Activated naive CD4-positive, alpha-beta T cell treated with anti-CD3 and anti-CD28 coated beads, Interleukin-2, amount 10 ng/mL, durations not matched to agents 7 days and 5 days (primary cell): ENCODE data around the gene TBCCD1.

Experiments used
- CTCF ChIA-PET: fragments of 350-600 bp; sonication (Branson Sonifier 250); formaldehyde crosslinking; loops from one replicate; lab custom pipeline; 2021; ENCODE audit warnings: antibody characterized with exemption; lab: Charles Lee
- DNase-seq: peaks from one replicate; pipeline ENCODE4 v3.0.0-alpha.2; 2020
- H3K27ac Mint-ChIP-seq: one replicate; pipeline ENCODE4 v1.8.0; 2021; ENCODE audit warnings: mild to moderate bottlenecking, moderate library complexity, mixed read lengths
- H3K27me3 Mint-ChIP-seq: one replicate; pipeline ENCODE4 v1.8.0; 2021; ENCODE audit warnings: mild to moderate bottlenecking, mixed read lengths
- H3K36me3 Mint-ChIP-seq: one replicate; pipeline ENCODE4 v1.8.0; 2021; ENCODE audit warnings: mixed read lengths
- H3K4me1 Mint-ChIP-seq: one replicate; pipeline ENCODE4 v1.8.0; 2021; ENCODE audit warnings: mixed read lengths
- H3K4me3 Mint-ChIP-seq: one replicate; pipeline ENCODE4 v1.8.0; 2021; ENCODE audit warnings: mild to moderate bottlenecking, moderate library complexity, mixed read lengths
- H3K9me3 Mint-ChIP-seq: one replicate; pipeline ENCODE4 v1.8.0; 2021; ENCODE audit warnings: mixed read lengths

The TBCCD1 gene

DNA sequence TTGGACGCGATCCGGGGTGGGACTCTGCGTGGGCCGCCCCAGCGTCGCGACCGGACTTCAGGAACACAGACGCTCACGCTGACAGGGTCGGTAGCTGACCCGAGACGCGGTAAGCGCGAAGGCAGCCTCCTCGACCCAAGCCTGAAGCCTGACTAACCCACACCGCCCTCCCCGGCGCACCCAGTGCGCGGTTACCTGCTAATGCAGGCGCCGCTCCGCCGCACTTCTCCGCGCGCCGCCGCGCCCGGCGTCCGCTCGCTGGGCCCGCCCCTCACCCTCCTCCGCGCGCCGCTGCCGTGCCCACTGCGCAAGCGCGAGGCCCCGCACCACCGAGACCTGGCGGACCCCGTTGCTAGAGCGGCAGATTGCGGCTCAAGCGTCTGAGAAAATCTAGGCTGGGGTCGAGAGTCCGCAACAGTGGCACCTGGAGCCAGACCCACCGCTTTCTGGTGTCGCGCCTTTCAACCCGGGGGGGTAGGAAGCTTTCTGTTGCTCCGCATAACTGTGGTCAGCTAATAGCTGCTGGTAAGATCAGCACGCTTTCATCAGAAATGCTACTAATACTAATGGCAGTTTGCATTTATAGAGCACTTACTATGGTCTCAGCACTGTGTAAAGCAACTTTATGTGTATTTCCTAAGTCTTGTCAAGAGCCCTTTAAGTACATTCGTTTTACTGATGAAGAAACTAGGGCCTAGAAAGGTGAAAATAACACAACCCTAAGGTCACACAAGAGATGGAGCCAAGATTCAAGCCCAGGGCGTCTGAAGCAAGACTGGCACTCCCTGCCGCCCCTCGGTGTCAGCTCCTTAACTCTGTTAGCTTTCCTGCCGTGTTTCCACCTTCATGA is at the start of gene TBCCD1:
Gene TBCCD1 (minus strand): TSS at position 268 of the 850 bp plus-strand sequence. CDS start 3,010 bp downstream, outside the sequence.
- CTCF ChIA-PET, result interaction anchor here (0.9 to 1.4 kb wide), 5 partner anchors 9 to 624 kb away, joined by 3 to 5 read pairs (median 3); no protein-coding TSS in a partner anchor
- peaks cover 65% of the 10 kb centered on the region for H3K4me1 Mint-ChIP-seq

DNA sequence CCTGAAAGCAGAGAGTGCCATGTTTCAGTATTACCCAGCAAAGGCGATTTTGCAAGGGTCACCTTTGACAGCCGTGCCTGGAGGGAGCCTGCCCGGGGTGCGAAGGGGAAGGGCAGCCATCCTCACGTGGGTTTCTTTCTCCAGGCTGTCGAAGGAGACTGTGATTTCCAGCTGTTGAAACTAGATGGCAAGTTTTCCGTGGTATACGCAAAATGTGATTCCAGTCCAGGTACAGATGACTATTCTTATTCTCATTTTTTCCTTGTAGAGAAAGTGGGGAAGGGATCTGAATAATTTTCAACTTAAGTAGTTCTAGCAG is 49.1 kb upstream of the TBCCD1 start:
- H3K4me3 Mint-ChIP-seq, result no peak overlapping the region
- H3K27me3 Mint-ChIP-seq, result peaks cover 64% of the 10 kb centered on the region
- no peaks in the 10 kb centered on the region for H3K36me3 Mint-ChIP-seq
- peaks cover 22% of the 10 kb centered on the region for H3K4me1 Mint-ChIP-seq
- no peak for DNase-seq
- H3K9me3 Mint-ChIP-seq, result no peaks in the 10 kb centered on the region
- CTCF ChIA-PET, result interaction anchor here (0.7 to 5.6 kb wide), 34 partner anchors 10 to 673 kb away, joined by 3 to 136 read pairs (median 6); partner anchors contain the start of genes CRYGS and EIF4A2
- no peak overlapping the region for H3K27ac Mint-ChIP-seq

More for the DNA sequence above, at the start of gene TBCCD1:
- no peaks in the 10 kb centered on the region for H3K27me3 Mint-ChIP-seq
- DNase-seq, result peak; percentile 92
- no peaks in the 10 kb centered on the region for H3K9me3 Mint-ChIP-seq
- peaks cover 25% of the 10 kb centered on the region for H3K36me3 Mint-ChIP-seq
- peak within 1 kb of the TSS; percentile 84 for H3K4me3 Mint-ChIP-seq
- H3K27ac Mint-ChIP-seq, result peak within 1 kb of the TSS; percentile 83

GRCh38 chr3:186614597-186615483 is 47.7 kb upstream of the TBCCD1 start:
- Mint-ChIP-seq H3K9me3 (no peaks in the 10 kb centered on the region), H3K4me3 (no peak overlapping the region), H3K27ac (no peak overlapping the region), H3K36me3 (no peaks in the 10 kb centered on the region), H3K4me1 (peaks cover 22% of the 10 kb centered on the region), H3K27me3 (peaks cover 60% of the 10 kb centered on the region)
- DNase-seq, result peak; percentile 83
- CTCF ChIA-PET, result interaction anchor here (0.7 to 5.6 kb wide), 44 partner anchors 8 to 672 kb away, joined by 3 to 136 read pairs (median 4); partner anchors contain the start of genes CRYGS and EIF4A2

DNA sequence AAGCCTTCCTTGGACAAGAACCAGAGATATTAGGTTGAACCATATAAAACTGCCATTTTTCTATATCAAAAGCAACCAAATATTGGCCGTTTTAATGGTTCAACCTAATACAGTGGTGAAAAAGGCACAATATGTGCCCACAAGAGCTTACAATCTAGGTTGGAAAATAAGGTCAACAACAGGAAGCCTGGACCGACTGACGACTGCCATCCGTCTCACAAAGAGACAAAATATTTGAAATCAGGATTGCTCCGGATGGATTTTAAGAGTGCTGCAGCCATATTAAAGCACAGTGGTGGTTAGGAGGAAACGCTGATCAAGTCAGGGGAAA is 47.1 kb upstream of the TBCCD1 start:
- H3K27ac Mint-ChIP-seq, result no peak overlapping the region
- H3K9me3 Mint-ChIP-seq, result no peaks in the 10 kb centered on the region
- H3K4me3 Mint-ChIP-seq, result no peak overlapping the region
- H3K27me3 Mint-ChIP-seq, result peaks cover 60% of the 10 kb centered on the region
- H3K36me3 Mint-ChIP-seq, result no peaks in the 10 kb centered on the region
- H3K4me1 Mint-ChIP-seq, result peaks cover 22% of the 10 kb centered on the region
- no peak for DNase-seq
- CTCF ChIA-PET, result interaction anchor here (0.7 to 5.6 kb wide), 33 partner anchors 9 to 671 kb away, joined by 3 to 136 read pairs (median 5); partner anchors contain the start of genes CRYGS and EIF4A2

DNA sequence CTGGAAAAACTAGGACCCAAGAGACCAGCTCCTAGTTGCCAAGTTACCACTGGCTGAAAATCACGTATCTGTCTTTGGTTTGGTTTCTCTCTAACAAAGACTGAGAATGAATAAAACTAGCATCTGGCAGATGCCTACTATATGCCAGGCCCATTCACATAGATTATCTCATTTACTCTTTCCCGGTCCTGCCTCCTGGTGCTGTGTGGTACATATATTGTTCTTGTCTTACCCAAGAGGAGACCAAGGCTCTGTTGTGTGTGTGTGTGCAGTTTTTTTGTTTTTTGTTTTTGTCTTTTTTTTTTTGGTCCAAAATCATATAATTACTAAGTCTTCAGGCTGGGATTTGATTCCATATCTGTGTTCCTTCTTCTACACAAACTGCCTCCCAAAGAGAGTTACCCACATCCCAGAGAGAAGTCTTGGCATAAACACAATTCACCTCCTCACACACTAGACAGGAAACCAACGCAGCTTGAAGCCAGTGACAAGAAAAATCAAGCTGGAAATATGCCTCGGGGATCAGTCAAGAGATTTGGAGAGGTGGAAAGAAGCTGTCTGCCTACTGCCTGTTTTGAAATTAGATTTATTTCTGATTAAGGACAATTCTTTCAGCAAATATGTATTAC is 46.6 kb upstream of the TBCCD1 start:
- CTCF ChIA-PET, result interaction anchor here (0.7 to 5.6 kb wide), 23 partner anchors 9 to 671 kb away, joined by 3 to 136 read pairs (median 7); partner anchors contain the start of genes CRYGS and EIF4A2
- H3K4me1 Mint-ChIP-seq, result peaks cover 22% of the 10 kb centered on the region
- peaks cover 59% of the 10 kb centered on the region for H3K27me3 Mint-ChIP-seq
- no peak overlapping the region for H3K27ac Mint-ChIP-seq
- no peaks in the 10 kb centered on the region for H3K9me3 Mint-ChIP-seq
- no peak overlapping the region for H3K4me3 Mint-ChIP-seq
- H3K36me3 Mint-ChIP-seq, result no peaks in the 10 kb centered on the region
- DNase-seq, result no peak

DNA sequence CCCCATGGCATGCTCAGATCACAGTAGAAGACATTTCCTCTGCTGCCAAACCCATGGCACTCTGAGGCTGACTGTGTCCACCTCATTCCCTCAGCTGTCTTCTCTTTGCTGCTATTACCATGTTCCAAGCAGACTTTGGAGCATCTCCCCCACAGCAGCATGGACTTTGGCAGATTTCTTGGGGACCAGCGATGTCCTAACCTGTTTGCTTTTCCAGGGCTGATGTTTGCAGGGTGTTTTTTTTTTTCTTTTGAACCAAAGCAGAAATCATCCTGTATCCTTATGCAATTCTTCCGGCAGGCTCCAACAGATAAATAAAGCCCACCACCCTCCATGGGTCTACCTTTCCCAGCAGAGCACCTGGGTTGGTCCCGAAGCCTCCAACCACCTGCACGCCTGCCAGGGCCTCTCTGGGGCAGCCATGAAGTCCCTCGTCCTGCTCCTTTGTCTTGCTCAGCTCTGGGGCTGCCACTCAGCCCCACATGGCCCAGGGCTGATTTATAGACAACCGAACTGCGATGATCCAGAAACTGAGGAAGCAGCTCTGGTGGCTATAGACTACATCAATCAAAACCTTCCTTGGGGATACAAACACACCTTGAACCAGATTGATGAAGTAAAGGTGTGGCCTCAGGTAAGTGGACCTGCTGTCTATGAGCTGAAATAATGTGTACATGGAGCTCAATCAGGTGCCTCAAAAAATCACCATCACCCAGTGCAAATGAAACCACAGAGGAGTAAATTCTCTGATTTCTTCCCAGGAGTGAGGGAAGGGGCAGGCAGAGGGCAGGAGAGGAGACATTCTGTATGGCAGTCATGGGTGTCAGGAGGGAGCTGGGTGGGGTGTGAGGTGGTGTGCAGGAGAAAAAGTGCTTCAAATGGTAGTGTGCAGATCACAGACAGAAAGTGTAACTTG is 45.8 kb upstream of the TBCCD1 start, which contains the start of gene AHSG:
Gene AHSG (plus strand): TSS at position 340 of the 916 bp plus-strand sequence. CDS start 82 bp downstream, at position 422.
- no peaks in the 10 kb centered on the region for H3K9me3 Mint-ChIP-seq
- no peak within 1 kb of the TSS for H3K4me3 Mint-ChIP-seq
- CTCF ChIA-PET, result interaction anchor here (0.7 to 5.6 kb wide), 8 partner anchors 16 to 489 kb away, joined by 3 to 136 read pairs (median 12); no protein-coding TSS in a partner anchor
- no peak for DNase-seq
- no peak within 1 kb of the TSS for H3K27ac Mint-ChIP-seq
- H3K4me1 Mint-ChIP-seq, result peaks cover 22% of the 10 kb centered on the region
- H3K27me3 Mint-ChIP-seq, result peaks cover 51% of the 10 kb centered on the region
- no peaks in the 10 kb centered on the region for H3K36me3 Mint-ChIP-seq

DNA sequence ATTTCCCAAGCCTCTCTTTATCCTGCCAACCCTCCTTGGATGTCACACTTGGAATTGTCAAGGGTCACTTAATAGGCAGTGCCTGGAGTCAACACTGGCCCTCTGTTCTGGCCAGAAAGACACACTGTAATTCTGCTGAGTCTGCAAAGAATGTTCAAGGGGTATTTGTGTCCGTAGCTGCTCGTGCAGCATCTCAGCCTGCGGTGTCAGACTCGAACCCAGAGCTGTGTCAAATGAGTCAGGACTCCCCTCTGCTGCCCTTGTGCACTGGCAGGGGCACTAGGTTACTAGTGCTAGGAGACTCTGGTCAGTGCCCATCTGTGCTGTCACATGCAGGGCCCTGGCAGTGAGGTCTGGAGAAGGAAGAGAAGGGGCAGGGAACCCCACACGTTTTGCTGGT is 44.9 kb upstream of the TBCCD1 start:
- Mint-ChIP-seq H3K36me3 (no peaks in the 10 kb centered on the region), H3K9me3 (no peaks in the 10 kb centered on the region), H3K27me3 (peaks cover 44% of the 10 kb centered on the region), H3K4me1 (peaks cover 16% of the 10 kb centered on the region), H3K27ac (no peak overlapping the region), H3K4me3 (no peak overlapping the region)
- DNase-seq, result no peak
- CTCF ChIA-PET, result interaction anchor here (1.4 to 1.6 kb wide), 2 partner anchors 11 to 19 kb away, joined by 3 to 4 read pairs; no protein-coding TSS in a partner anchor

GRCh38 chr3:186609247-186609868 is 42.2 kb upstream of the TBCCD1 start:
- H3K27me3 Mint-ChIP-seq, result peaks cover 28% of the 10 kb centered on the region
- CTCF ChIA-PET, result interaction anchor here (0.9 to 1.8 kb wide), 8 partner anchors 8 to 666 kb away, joined by 3 to 7 read pairs (median 5); no protein-coding TSS in a partner anchor

DNA sequence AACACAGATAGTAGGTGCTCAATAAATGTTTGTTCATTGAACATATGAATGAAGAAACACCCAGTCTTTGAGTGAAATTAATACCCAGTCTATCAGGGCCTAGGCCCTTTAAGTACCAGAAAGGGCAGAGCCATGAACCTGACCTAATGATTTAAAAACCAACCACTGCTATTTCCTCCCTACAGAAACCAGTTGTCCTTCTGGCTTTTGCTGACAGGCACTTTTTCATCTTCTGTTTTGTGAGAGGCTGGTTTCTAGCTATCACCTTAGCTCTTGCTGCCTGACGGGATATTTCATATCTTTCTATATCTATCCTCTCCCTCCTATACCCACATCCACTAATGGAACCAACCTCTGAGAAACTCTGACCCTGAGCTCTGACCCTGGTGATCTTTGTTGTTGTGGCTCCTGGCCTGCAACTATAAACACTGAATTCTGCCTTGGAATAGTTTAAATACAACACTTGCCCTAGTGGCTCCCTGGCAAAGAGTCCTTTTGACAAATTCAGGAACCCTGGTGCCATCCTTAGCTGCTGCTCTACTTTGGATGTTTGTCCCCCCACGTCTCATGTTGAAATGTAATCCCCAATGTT is 41.6 kb upstream of the TBCCD1 start:
- no peaks in the 10 kb centered on the region for H3K4me1 Mint-ChIP-seq
- H3K36me3 Mint-ChIP-seq, result no peaks in the 10 kb centered on the region
- CTCF ChIA-PET, result interaction anchor here (0.9 to 1.7 kb wide), 7 partner anchors 9 to 665 kb away, joined by 3 to 7 read pairs (median 3); no protein-coding TSS in a partner anchor
- no peak for DNase-seq
- H3K9me3 Mint-ChIP-seq, result no peaks in the 10 kb centered on the region
- H3K4me3 Mint-ChIP-seq, result no peak overlapping the region
- H3K27me3 Mint-ChIP-seq, result peaks cover 30% of the 10 kb centered on the region
- no peak overlapping the region for H3K27ac Mint-ChIP-seq

More at GRCh38 chr3:186609247-186609868, 42.2 kb upstream of the TBCCD1 start:
- Mint-ChIP-seq H3K9me3 (no peaks in the 10 kb centered on the region), H3K27ac (no peak overlapping the region), H3K36me3 (no peaks in the 10 kb centered on the region), H3K4me1 (peaks cover 1% of the 10 kb centered on the region), H3K4me3 (no peak overlapping the region)
- DNase-seq, result no peak

- H3K27ac Mint-ChIP-seq, result no peak overlapping the region
- H3K4me1 Mint-ChIP-seq, result no peaks in the 10 kb centered on the region
- H3K36me3 Mint-ChIP-seq, result no peaks in the 10 kb centered on the region
- no peak for DNase-seq
- H3K4me3 Mint-ChIP-seq, result no peak overlapping the region
- H3K9me3 Mint-ChIP-seq, result no peaks in the 10 kb centered on the region
- H3K27me3 Mint-ChIP-seq, result peaks cover 12% of the 10 kb centered on the region
- CTCF ChIA-PET, result interaction anchor here (1.0 to 5.2 kb wide), 2 partner anchors 9 to 10 kb away, joined by 3 to 28 read pairs; no protein-coding TSS in a partner anchor
Observed at GRCh38 chr3:186605561-186606545, 38.7 kb upstream of the TBCCD1 start.

DNA sequence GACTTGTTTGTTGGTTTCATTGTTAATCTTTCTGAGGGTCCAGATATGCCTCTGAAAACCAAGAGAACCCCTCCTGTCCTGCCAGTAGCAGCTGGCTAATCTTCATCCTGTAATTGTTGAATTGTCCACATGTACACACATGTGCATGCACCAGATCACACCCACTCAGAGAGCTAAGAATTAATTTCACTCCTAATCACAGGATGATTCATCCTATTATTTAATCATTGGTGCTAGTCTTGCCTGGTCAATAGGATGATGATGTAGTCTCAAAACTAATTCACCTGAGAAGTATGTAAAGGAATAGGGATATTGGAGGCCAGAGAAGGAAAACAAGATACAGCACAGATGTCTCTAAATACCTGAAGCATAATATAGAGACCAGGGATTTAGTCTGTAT is 37.9 kb upstream of the TBCCD1 start:
- H3K27ac Mint-ChIP-seq, result no peak overlapping the region
- no peaks in the 10 kb centered on the region for H3K4me1 Mint-ChIP-seq
- H3K27me3 Mint-ChIP-seq, result peaks cover 12% of the 10 kb centered on the region
- no peaks in the 10 kb centered on the region for H3K36me3 Mint-ChIP-seq
- H3K4me3 Mint-ChIP-seq, result no peak overlapping the region
- no peaks in the 10 kb centered on the region for H3K9me3 Mint-ChIP-seq
- CTCF ChIA-PET, result interaction anchor here (5.2 kb wide), 1 partner anchor 11 kb away, joined by 28 read pairs; no protein-coding TSS in a partner anchor
- no peak for DNase-seq
